Testis (tissue), 2 donors: ENCODE measurements around the gene UVRAG.
A peak's percentile ranks its signal among the peaks of the same experiment; 100 is the strongest.

Experiments
- CTCF ChIP-seq, 3 experiments: fragments of 450-650 bp in 2 of 3; fragments of 200-600 bp in 1 of 3; sonication (generic) in 1 of 3; IDR thresholded peaks; one replicate each; pipeline ENCODE4 v1.5.1; 2016 to 2019; ENCODE audit warnings: antibody characterized with exemption in 3 of 3, mild to moderate bottlenecking in 2 of 3, moderate library complexity in 1 of 3
- POLR2A ChIP-seq: fragments of 450-650 bp; IDR thresholded peaks from one replicate; pipeline ENCODE4 v1.6.1; 2017; ENCODE audit warnings: antibody characterized with exemption, mild to moderate bottlenecking, moderate library complexity

DNA sequence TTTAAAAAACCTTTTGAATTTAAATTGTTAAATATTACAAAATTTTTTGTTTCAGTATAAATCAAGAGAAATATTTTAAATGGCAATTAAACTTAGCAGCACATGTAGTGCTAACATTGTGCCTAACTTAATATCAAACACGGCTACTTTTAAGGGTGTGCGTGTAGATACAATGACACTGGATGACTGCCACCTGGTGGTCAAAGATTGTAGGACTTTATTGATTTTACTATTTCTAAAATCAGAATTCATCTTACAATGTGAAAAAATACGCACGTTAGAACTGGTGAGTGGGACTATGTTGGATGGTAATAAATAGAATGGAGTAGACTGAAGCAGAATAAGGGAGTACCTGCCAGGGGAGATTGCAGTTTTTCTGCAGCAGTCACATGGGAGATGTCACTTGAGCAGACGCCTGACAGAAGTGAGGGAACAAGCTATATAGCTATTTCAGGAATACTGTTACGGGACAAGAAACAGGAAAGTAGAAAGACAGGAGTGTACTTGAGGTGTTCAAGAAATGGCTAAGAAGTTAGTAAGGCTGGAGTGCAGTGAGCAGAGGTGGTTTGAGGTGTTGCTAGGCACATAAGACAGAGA lies 52.9 kb downstream of the UVRAG start:
- TF ChIP-seq CTCF (IDR thresholded peaks at IDR 0.05) (peak; percentile 89 to 90 (median 90)), POLR2A (no peak)
